CD4-positive, alpha-beta T cell (primary cell): ENCODE results near the gene EGR2. TPM values are rescaled to one million over a fixed set of nuclear protein-coding genes. Genes with fewer than 3 reads are reported as not detected.

ENCODE experiments used
- ATAC-seq: fragments of 200-7000 bp; cut with Tn5 transposase; one replicate; pipeline ENCODE4 v1.10.0; 2022; ENCODE audit warnings: mild to moderate bottlenecking; ENCODE audit not compliant: poor library complexity
- CTCF ChIA-PET: fragments of 350-600 bp; sonication (Branson Sonifier 250); formaldehyde crosslinking; loops from one replicate; lab custom pipeline; 2021; ENCODE audit warnings: antibody characterized with exemption, inconsistent platforms; lab: Charles Lee
- POLR2A ChIA-PET: fragments of 350-600 bp; sonication (Branson Sonifier 250); formaldehyde crosslinking; loops from one replicate; lab custom pipeline; 2021; ENCODE audit warnings: antibody characterized with exemption, inconsistent platforms; lab: Charles Lee
- DNase-seq, 14 experiments: peaks; one replicate each; pipeline ENCODE4 v3.0.0-alpha.2; 2013 to 2020; ENCODE audit warnings: mixed read lengths in 2 of 14
- H3K27ac ChIP-seq, 2 donors: one replicate each; pipeline versions ENCODE4 v1.5.1 to v1.7.0; 2013; ENCODE audit warnings: low read length in 2 of 2, low read depth in 1 of 2, mild to moderate bottlenecking in 1 of 2
- H3K27me3 ChIP-seq, 2 experiments: 1 replicate in 1 of 2; 2 replicates in 1 of 2; pipeline versions ENCODE4 v1.6.1 to v1.7.0; 2013; ENCODE audit warnings: low read length in 2 of 2, control low read depth in 1 of 2, mild to moderate bottlenecking in 1 of 2, moderate library complexity in 1 of 2; ENCODE audit not compliant: insufficient read depth in 2 of 2, control insufficient read depth in 1 of 2
- H3K36me3 ChIP-seq: one replicate; pipeline ENCODE4 v1.6.1; 2013; ENCODE audit warnings: low read length, control low read depth; ENCODE audit not compliant: insufficient read depth
- H3K4me1 ChIP-seq: one replicate; pipeline ENCODE4 v1.6.1; 2013; ENCODE audit warnings: low read length, control low read depth; ENCODE audit not compliant: insufficient read depth
- H3K4me3 ChIP-seq: one replicate; pipeline ENCODE4 v1.5.1; 2013; ENCODE audit warnings: mild to moderate bottlenecking, low read length, moderate library complexity
- H3K9me3 ChIP-seq, 2 experiments: 1 replicate in 1 of 2; 2 replicates in 1 of 2; pipeline versions ENCODE4 v1.6.1 to v1.7.0; 2013; ENCODE audit warnings: low read length in 2 of 2, mild to moderate bottlenecking in 2 of 2, control low read depth in 1 of 2, moderate library complexity in 1 of 2; ENCODE audit not compliant: control insufficient read depth in 1 of 2, insufficient read depth in 1 of 2
- H3K27ac Mint-ChIP-seq: one replicate; pipeline ENCODE4 v1.8.0; 2020; ENCODE audit warnings: mixed read lengths
- H3K27me3 Mint-ChIP-seq: one replicate; pipeline ENCODE4 v1.8.0; 2021; ENCODE audit warnings: mixed read lengths
- H3K36me3 Mint-ChIP-seq: one replicate; pipeline ENCODE4 v1.8.0; 2021; ENCODE audit warnings: low read depth, mixed read lengths
- H3K4me1 Mint-ChIP-seq: one replicate; pipeline ENCODE4 v1.8.0; 2021; ENCODE audit warnings: low read depth, mixed read lengths
- H3K4me3 Mint-ChIP-seq: one replicate; pipeline ENCODE4 v1.8.0; 2020; ENCODE audit warnings: mild to moderate bottlenecking, mixed read lengths
- H3K9me3 Mint-ChIP-seq: one replicate; pipeline ENCODE4 v1.8.0; 2020; ENCODE audit warnings: mixed read lengths
- CTCF ChIP-seq: fragments of 200-600 bp; IDR thresholded peaks from one replicate; pipeline ENCODE4 v1.8.0; 2022; ENCODE audit warnings: antibody characterized with exemption, mild to moderate bottlenecking
- intact Hi-C, 2 experiments: fragments of 100-400 bp; cut with DNase I in 1 of 2; cut with micrococcal nuclease in 1 of 2; formaldehyde crosslinking; loops; one replicate each; pipeline versions ENCODE4 v1.15.1 to v1.9.0; 2023 to 2025; cut with DNase I, micrococcal nuclease
- total RNA-seq, 174 experiments: library from RNA in 2 of 174; stranded (reverse) in 2 of 174; gene quantifications; one replicate each; pipeline ENCODE4 v1.2.3 and lab custom pipeline; 2021 to 2026

Gene EGR2
- total RNA-seq, 2 experiments from 2014 or later, result 3.2 to 5.4 TPM

GRCh38 chr10:62769574-62770242, 46.5 kb downstream of the EGR2 start:
- H3K36me3 ChIP-seq, result no peaks in the 10 kb centered on the region
- Mint-ChIP-seq H3K4me1 (peaks cover 9% of the 10 kb centered on the region), H3K36me3 (no peaks in the 10 kb centered on the region), H3K4me3 (no peak overlapping the region), H3K27me3 (no peaks in the 10 kb centered on the region), H3K9me3 (no peaks in the 10 kb centered on the region), H3K27ac (no peak overlapping the region)
- peaks cover 5% of the 10 kb centered on the region for H3K4me1 ChIP-seq
- no peak overlapping the region for H3K27ac ChIP-seq
- intact Hi-C loops, result no loop called here
- no peak overlapping the region for H3K4me3 ChIP-seq
- ChIA-PET POLR2A (no interaction called here), CTCF (no interaction called here)
- H3K9me3 ChIP-seq, result peaks cover 0 to 1% of the 10 kb centered on the region in 2 experiments
- no peaks in the 10 kb centered on the region for H3K27me3 ChIP-seq
- no peak for TF ChIP-seq CTCF
- no peak for ATAC-seq
- no peak for DNase-seq

- CTCF ChIA-PET, result no interaction called here
- H3K36me3 ChIP-seq, result no peaks in the 10 kb centered on the region
- no peaks in the 10 kb centered on the region for H3K36me3 Mint-ChIP-seq
- H3K4me3 ChIP-seq, result no peak overlapping the region
- intact Hi-C loops, result no loop called here
- no peaks in the 10 kb centered on the region for H3K27me3 Mint-ChIP-seq
- H3K27ac Mint-ChIP-seq, result no peak overlapping the region
- H3K27ac ChIP-seq, result no peak overlapping the region
- DNase-seq (no peak), ATAC-seq (no peak)
- POLR2A ChIA-PET, result no interaction called here
- no peaks in the 10 kb centered on the region for H3K9me3 Mint-ChIP-seq
- H3K4me3 Mint-ChIP-seq, result no peak overlapping the region
- H3K4me1 ChIP-seq, result peaks cover 5% of the 10 kb centered on the region
- no peaks in the 10 kb centered on the region for H3K9me3 ChIP-seq
- no peaks in the 10 kb centered on the region for H3K27me3 ChIP-seq
- peaks cover 9% of the 10 kb centered on the region for H3K4me1 Mint-ChIP-seq
- TF ChIP-seq CTCF, result no peak
Observed at GRCh38 chr10:62766386-62766785, 49.8 kb downstream of the EGR2 start.

- Mint-ChIP-seq H3K4me3 (no peak overlapping the region), H3K4me1 (peaks cover 9% of the 10 kb centered on the region), H3K9me3 (no peaks in the 10 kb centered on the region), H3K36me3 (no peaks in the 10 kb centered on the region), H3K27ac (no peak overlapping the region), H3K27me3 (no peaks in the 10 kb centered on the region)
- no peaks in the 10 kb centered on the region for H3K27me3 ChIP-seq
- no peaks in the 10 kb centered on the region for H3K36me3 ChIP-seq
- H3K27ac ChIP-seq, result no peak overlapping the region
- CTCF ChIA-PET, result no interaction called here
- H3K4me1 ChIP-seq, result peaks cover 5% of the 10 kb centered on the region
- H3K9me3 ChIP-seq, result no peaks in the 10 kb centered on the region
- DNase-seq (no peak), ATAC-seq (no peak)
- H3K4me3 ChIP-seq, result no peak overlapping the region
- POLR2A ChIA-PET, result no interaction called here
- no peak for TF ChIP-seq CTCF
- intact Hi-C loops, result no loop called here
Observed at GRCh38 chr10:62765726-62766125, 50.4 kb downstream of the EGR2 start.
